B cell (primary cell): ENCODE results near the gene ZDHHC22.

Experiments used
- CTCF ChIP-seq: fragments of 200-600 bp; IDR thresholded peaks from one replicate; pipeline ENCODE4 v1.8.0; 2022; ENCODE audit warnings: antibody characterized with exemption, mild to moderate bottlenecking
- EZH2 ChIP-seq: IDR thresholded peaks from 2 replicates; pipeline ENCODE4 v1.6.1; 2012; ENCODE audit warnings: borderline replicate concordance, low read depth, mild to moderate bottlenecking, moderate library complexity, low read length; ENCODE audit not compliant: insufficient read depth, poor library complexity, severe bottlenecking

DNA sequence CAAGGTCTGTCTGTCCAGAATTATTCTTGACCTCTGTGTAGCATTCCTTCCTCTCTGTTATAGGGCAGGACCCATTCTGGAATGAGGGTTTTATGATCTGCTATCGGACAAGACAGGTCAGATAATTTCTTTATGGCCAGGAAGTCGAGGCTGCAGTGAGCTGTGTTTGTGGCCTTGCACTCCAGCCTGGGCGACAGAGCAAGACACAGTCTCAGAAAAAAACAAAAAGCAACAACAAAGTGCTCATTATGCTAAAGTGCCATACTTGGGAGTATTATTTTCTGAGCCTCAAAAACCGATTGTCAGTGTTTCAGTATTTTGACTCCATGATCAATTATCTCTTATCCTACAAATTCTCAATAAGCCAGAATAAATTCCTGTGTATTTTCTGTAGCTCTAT lies 39.4 kb downstream of the ZDHHC22 start:
- TF ChIP-seq CTCF (no peak), EZH2 (no peak)
